ENCODE results near the gene UTY.

DNA sequence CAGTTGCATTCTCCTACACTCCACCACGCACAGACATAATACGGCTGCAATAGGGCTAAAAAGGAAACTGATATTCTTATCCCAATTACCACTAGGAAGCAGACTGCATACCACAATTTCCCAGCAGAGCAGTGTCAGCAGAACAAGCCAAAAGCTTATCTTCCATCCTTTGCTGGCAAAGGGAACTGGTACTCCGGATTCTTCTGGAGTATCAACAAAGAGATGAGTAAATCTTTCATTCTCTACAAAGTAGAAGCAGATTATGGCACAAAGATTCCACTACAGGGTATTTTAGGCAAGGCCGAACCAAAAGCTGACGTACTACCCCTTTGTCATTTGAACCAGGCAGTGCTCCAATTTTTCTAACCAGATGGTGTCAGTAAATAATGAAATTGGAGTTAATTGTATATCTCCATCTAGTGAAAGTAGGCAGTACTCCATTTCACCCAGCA, 56.5 kb downstream of the UTY start:
- TF ChIP-seq POLR2AphosphoS5 (IDR thresholded peaks at IDR 0.05) = no peak
- no peak for TF ChIP-seq CTCF (IDR thresholded peaks at IDR 0.05)
